ENCODE data around the gene PAPLN. TPM values are rescaled to one million over a fixed set of nuclear protein-coding genes. Genes with fewer than 3 reads are reported as not detected.

The PAPLN gene
- total RNA-seq, 3 donors from 2014 or later: 19.7 to 29.9 (median 23.8) TPM

GRCh38 chr14:73244541-73245290 is 7.4 kb downstream of the PAPLN start:
- Histone ChIP-seq H3K27ac (no peak overlapping the region), H3K36me3 (no peaks in the 10 kb centered on the region), H3K4me3 (peak overlapping the region in 2 of 3 donors; percentile 70 to 81), H3K9me3 (no peaks in the 10 kb centered on the region), H3K4me1 (no peaks in the 10 kb centered on the region), H3K27me3 (no peaks in the 10 kb centered on the region)
- TF ChIP-seq CTCF (IDR thresholded peaks at IDR 0.05): no peak
- no peak for TF ChIP-seq POLR2AphosphoS5 (IDR thresholded peaks at IDR 0.05)
- no peak for TF ChIP-seq POLR2A (IDR thresholded peaks at IDR 0.05)
- DNase-seq (ENCODE audit: low spot score in 2 of 2): no peak
- intact Hi-C loops (cut with DNase I; ENCODE audit: low total_unique reads): no loop called here

- Histone ChIP-seq H3K27me3 (no peaks in the 10 kb centered on the region), H3K9me3 (no peaks in the 10 kb centered on the region), H3K4me1 (no peaks in the 10 kb centered on the region), H3K36me3 (no peaks in the 10 kb centered on the region), H3K27ac (peak overlapping the region; percentile 7 to 29), H3K4me3 (peak overlapping the region; percentile 44 to 81 (median 70))
- no peak for DNase-seq (ENCODE audit: low spot score in 2 of 2)
- no peak for TF ChIP-seq CTCF (IDR thresholded peaks at IDR 0.05)
- TF ChIP-seq POLR2AphosphoS5 (IDR thresholded peaks at IDR 0.05): no peak
- no peak for TF ChIP-seq POLR2A (IDR thresholded peaks at IDR 0.05)
- intact Hi-C loops (cut with DNase I; ENCODE audit: low total_unique reads): no loop called here
These were observed 8.4 kb downstream of the PAPLN start for GRCh38 chr14:73245480-73246325.

GRCh38 chr14:73246387-73247150 is 9.3 kb downstream of the PAPLN start:
- H3K27ac ChIP-seq: peak overlapping the region in 1 of 2 donors; percentile 19
- H3K4me1 ChIP-seq: no peaks in the 10 kb centered on the region
- TF ChIP-seq CTCF (IDR thresholded peaks at IDR 0.05) (no peak), POLR2AphosphoS5 (IDR thresholded peaks at IDR 0.05) (no peak), POLR2A (IDR thresholded peaks at IDR 0.05) (no peak)

GRCh38 chr14:73248108-73248868 is 11.0 kb downstream of the PAPLN start:
- Histone ChIP-seq H3K27ac (peak overlapping the region in 1 of 2 donors; percentile 32), H3K4me3 (no peak overlapping the region), H3K36me3 (no peaks in the 10 kb centered on the region), H3K27me3 (no peaks in the 10 kb centered on the region), H3K9me3 (no peaks in the 10 kb centered on the region), H3K4me1 (no peaks in the 10 kb centered on the region)
- no peak for DNase-seq (ENCODE audit: low spot score in 2 of 2)
- intact Hi-C loops (cut with DNase I; ENCODE audit: low total_unique reads): no loop called here
- no peak for TF ChIP-seq CTCF (IDR thresholded peaks at IDR 0.05)

More at GRCh38 chr14:73246387-73247150, 9.3 kb downstream of the PAPLN start:
- no peak for DNase-seq (ENCODE audit: low spot score in 2 of 2)
- Histone ChIP-seq H3K9me3 (no peaks in the 10 kb centered on the region), H3K27me3 (no peaks in the 10 kb centered on the region), H3K36me3 (no peaks in the 10 kb centered on the region), H3K4me3 (peak overlapping the region; percentile 44 to 81 (median 70))
- intact Hi-C loops (cut with DNase I; ENCODE audit: low total_unique reads): no loop called here
